Measurements from ENCODE around the gene ZNF608.

The ZNF608 gene

DNA sequence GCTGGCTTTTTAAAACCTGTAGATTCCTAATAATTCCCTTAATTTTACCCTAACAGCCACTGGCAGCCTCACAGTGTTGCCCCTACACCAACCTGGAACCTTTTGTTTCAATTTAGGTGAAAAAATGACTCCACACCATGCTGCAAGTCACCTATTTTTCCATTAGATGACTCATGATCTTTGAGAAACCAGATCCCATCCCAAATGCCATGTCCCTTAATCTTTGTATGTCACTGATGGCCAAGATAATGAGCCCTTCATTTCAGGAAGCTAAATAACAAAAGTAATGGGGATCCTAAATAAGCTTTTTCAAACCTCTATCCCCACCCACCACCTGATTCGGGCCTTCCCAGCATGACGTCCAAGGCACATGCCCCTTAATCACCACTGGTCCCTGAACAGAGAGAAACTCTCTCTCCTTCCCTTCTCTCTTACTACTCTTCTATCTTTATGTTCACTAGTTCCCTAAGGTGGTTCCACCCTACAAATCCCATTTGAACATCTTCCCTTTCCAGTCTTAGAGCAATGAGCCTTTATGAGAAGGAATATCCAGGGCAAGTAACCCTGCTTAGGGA lies 33.6 kb downstream of the ZNF608 start:
- no peaks in the 10 kb centered on the region for H3K27me3 ChIP-seq (ENCODE audit: insufficient read depth, poor library complexity, severe bottlenecking)
- DNase-seq (ENCODE audit: low read depth in 1 of 2, low spot score in 1 of 2): no peak
- no peak for TF ChIP-seq SPI1 (IDR thresholded peaks at IDR 0.05; ENCODE audit: borderline replicate concordance, low read depth)
- no peak for TF ChIP-seq POLR2AphosphoS5 (IDR thresholded peaks at IDR 0.05; ENCODE audit: low read depth)
- no peak for TF ChIP-seq CTCF (IDR thresholded peaks at IDR 0.05; ENCODE audit: insufficient read depth, low read length)
- TF ChIP-seq REST (IDR thresholded peaks at IDR 0.05; ENCODE audit: insufficient replicate concordance, low read depth): no peak
- no peak for TF ChIP-seq GABPA (IDR thresholded peaks at IDR 0.05; ENCODE audit: low read depth)
- H3K27ac ChIP-seq (replicated peaks): no peak overlapping the region
- no peak overlapping the region for H3K4me3 ChIP-seq (replicated peaks; ENCODE audit: insufficient read depth, low read length)

- Histone ChIP-seq H3K27me3 (ENCODE audit: insufficient read depth, poor library complexity, severe bottlenecking) (no peaks in the 10 kb centered on the region), H3K4me3 (replicated peaks; ENCODE audit: insufficient read depth, low read length) (no peak overlapping the region), H3K27ac (replicated peaks) (no peak overlapping the region)
- TF ChIP-seq REST (IDR thresholded peaks at IDR 0.05; ENCODE audit: insufficient replicate concordance, low read depth): no peak
- DNase-seq (ENCODE audit: low read depth in 1 of 2, low spot score in 1 of 2): no peak
Measured at GRCh38 chr5:124708086-124708485, 38.4 kb downstream of the ZNF608 start.

GRCh38 chr5:124707520-124707919 lies 38.9 kb downstream of the ZNF608 start:
- H3K4me3 ChIP-seq (replicated peaks; ENCODE audit: insufficient read depth, low read length): no peak overlapping the region
- no peak overlapping the region for H3K27ac ChIP-seq (replicated peaks)
- TF ChIP-seq REST (IDR thresholded peaks at IDR 0.05; ENCODE audit: insufficient replicate concordance, low read depth): no peak
- no peak for TF ChIP-seq POLR2AphosphoS5 (IDR thresholded peaks at IDR 0.05; ENCODE audit: low read depth)
- no peak for TF ChIP-seq CTCF (IDR thresholded peaks at IDR 0.05; ENCODE audit: insufficient read depth, low read length)
- no peak for TF ChIP-seq SPI1 (IDR thresholded peaks at IDR 0.05; ENCODE audit: borderline replicate concordance, low read depth)
- TF ChIP-seq GABPA (IDR thresholded peaks at IDR 0.05; ENCODE audit: low read depth): no peak

More at GRCh38 chr5:124707520-124707919, 38.9 kb downstream of the ZNF608 start:
- no peaks in the 10 kb centered on the region for H3K27me3 ChIP-seq (ENCODE audit: insufficient read depth, poor library complexity, severe bottlenecking)
- no peak for DNase-seq (ENCODE audit: low read depth in 1 of 2, low spot score in 1 of 2)

All from HL-60 (cell line).